NCI-H226 (cell line): Measurements from ENCODE around the gene NECAB2.
"Not testable (repeated sequence)": the region's sequence is repeated elsewhere in the genome, so short reads cannot be mapped to it uniquely, and the experiment has no call there.

ENCODE experiments used
- DNase-seq: peaks from one replicate; pipeline ENCODE4 v3.0.0-alpha.2; 2015

The NECAB2 gene

GRCh38 chr16:83936581-83937165, 31.4 kb upstream of the NECAB2 start:
- DNase-seq, result no peak

GRCh38 chr16:83937267-83937666, 30.8 kb upstream of the NECAB2 start:
- no peak for DNase-seq

GRCh38 chr16:83937922-83938885, 29.8 kb upstream of the NECAB2 start:
- DNase-seq, result no peak

GRCh38 chr16:83939266-83939855, 28.7 kb upstream of the NECAB2 start:
- DNase-seq, result no peak

GRCh38 chr16:83940119-83940518, 27.9 kb upstream of the NECAB2 start:
- DNase-seq, result no peak

GRCh38 chr16:83940630-83941378, 27.2 kb upstream of the NECAB2 start:
- no peak for DNase-seq

GRCh38 chr16:83941546-83941945, 26.5 kb upstream of the NECAB2 start:
- DNase-seq, result not testable (repeated sequence)

- no peak for DNase-seq
These were observed 26.0 kb upstream of the NECAB2 start for GRCh38 chr16:83942074-83942473.

- DNase-seq, result no peak
These were observed 25.1 kb upstream of the NECAB2 start for GRCh38 chr16:83942815-83943515.

- no peak for DNase-seq
These were observed 24.5 kb upstream of the NECAB2 start for GRCh38 chr16:83943516-83944050.

- no peak for DNase-seq
These were observed 22.5 kb upstream of the NECAB2 start for GRCh38 chr16:83945587-83945986.

GRCh38 chr16:83946154-83946780, 21.8 kb upstream of the NECAB2 start:
- no peak for DNase-seq

GRCh38 chr16:83946781-83947566, 21.1 kb upstream of the NECAB2 start:
- DNase-seq, result no peak

- no peak for DNase-seq
These were observed 20.3 kb upstream of the NECAB2 start for GRCh38 chr16:83947642-83948234.

GRCh38 chr16:83948914-83949723, 18.9 kb upstream of the NECAB2 start:
- no peak for DNase-seq

- DNase-seq, result no peak
These were observed 18.4 kb upstream of the NECAB2 start for GRCh38 chr16:83949724-83950001.

- not testable (repeated sequence) for DNase-seq
These were observed 17.1 kb upstream of the NECAB2 start for GRCh38 chr16:83950862-83951399.

GRCh38 chr16:83951544-83951943, 16.5 kb upstream of the NECAB2 start:
- no peak for DNase-seq

GRCh38 chr16:83952587-83952939, 15.5 kb upstream of the NECAB2 start:
- DNase-seq, result peak; percentile 62
